Hematopoietic multipotent progenitor cell treated with erythropoietin and hydrocortisone succinate and interleukin-3 and kit ligand, for 6 days (in vitro differentiated cells): ENCODE measurements around the gene CCL18.
A peak's percentile ranks its signal among the peaks of the same experiment; 100 is the strongest.
"Not testable (repeated sequence)": the region's sequence is repeated elsewhere in the genome, so short reads cannot be mapped to it uniquely, and the experiment has no call there.

Experiments
- DNase-seq: peaks from one replicate; pipeline ENCODE4 v3.0.0-alpha.2; 2015

The CCL18 gene

GRCh38 chr17:36072431-36073121 is 8.5 kb downstream of the CCL18 start:
- peak; percentile 93 for DNase-seq

DNA sequence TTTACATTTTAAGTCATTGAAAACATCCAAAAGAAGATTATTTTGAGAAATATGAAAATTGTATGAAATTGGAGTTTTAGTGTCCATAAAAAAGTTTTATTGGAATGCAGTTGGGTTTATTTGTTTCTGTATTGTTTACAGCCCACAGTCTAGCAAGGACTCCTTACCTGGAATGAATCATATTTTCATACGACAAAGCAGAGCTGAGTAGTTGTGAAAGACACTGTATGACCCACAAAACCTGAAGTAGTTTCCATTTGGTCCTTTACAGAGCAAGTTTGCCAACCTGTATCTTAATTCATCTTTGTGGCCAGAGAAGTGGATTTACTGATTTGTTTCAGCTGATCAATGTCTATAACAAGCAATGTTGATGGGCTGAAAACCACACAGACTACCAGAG is 10.3 kb downstream of the CCL18 start:
- DNase-seq = no peak

GRCh38 chr17:36081681-36082471 is 17.8 kb downstream of the CCL18 start:
- not testable (repeated sequence) for DNase-seq

GRCh38 chr17:36082482-36083120 is 18.5 kb downstream of the CCL18 start:
- DNase-seq = peak; percentile 75

DNA sequence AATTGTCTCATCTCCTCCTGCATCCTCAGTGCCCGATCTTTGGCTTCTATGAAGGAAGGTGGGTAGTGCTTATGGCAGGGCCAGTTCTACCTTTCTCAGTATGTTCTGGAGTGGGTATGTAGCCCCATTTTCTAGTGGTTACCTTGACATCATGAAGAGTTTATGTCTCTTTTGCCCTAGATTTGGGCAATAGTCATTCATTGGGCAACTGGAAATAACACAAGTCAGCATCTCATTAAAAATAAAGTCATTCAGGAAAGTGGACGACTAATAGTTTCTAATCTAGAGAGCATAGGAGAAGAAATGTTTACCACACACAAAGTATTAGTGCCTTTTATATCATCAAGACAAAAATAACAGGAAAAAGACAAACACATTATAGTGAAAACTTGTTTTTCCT is 19.6 kb downstream of the CCL18 start:
- not testable (repeated sequence) for DNase-seq

DNA sequence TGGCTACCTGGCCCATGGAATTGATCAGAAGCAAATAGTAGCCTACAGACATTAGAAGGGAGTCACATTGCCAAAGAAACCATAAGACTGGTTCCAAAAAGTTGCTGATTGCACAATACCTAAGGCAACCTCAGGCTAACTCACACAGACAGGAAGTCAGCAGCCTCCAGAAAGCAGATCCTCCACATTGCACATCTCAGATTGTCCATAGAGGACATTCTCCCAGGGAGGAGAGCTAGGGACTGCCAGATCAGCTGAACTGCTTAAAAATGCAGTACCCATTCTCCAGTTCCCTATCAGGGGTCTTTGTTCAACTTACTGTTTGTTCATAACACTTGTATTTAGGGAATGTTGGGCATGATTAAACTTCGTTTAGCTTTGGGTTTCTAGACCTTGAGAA is 21.7 kb downstream of the CCL18 start:
- peak; percentile 60 for DNase-seq

DNA sequence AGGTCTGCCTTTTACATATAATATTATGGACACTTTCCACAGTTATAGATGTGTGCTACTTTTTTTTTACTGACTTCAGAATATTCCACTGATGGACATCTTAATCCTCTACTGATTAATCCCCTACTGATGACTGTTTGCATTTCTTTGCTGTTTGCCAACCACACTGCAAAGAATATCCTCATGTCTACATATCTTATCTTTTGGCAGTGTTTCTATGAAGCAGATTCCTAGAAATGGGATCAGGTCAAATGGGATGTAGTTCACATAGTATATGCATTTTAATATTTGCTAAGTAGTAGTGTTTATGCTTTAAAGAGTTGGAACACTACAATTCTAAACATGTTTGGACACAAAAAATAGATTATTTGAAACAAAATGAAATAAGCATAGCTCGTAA is 22.7 kb downstream of the CCL18 start:
- DNase-seq = no peak

DNA sequence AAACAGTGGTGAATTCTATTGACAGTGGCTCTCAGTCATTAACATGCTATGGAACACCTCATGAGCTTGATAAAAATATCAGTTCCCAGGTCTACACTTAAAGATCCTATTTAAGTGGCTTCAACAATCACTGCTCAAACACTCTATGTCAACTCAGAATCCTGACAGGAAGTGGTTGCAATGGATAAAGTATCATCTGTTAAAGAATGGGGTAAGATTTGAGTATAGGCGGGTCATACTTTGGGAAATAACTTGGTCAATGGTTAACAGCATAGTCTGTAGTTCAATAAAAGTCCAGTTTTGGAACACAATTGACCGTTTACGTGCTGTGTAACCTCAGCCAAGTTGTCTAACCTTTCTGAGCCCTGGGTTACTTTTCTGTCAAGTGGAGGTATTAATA is 23.4 kb downstream of the CCL18 start:
- not testable (repeated sequence) for DNase-seq

GRCh38 chr17:36087897-36088572 is 24.0 kb downstream of the CCL18 start:
- not testable (repeated sequence) for DNase-seq

GRCh38 chr17:36088670-36089338 is 24.7 kb downstream of the CCL18 start:
- no peak for DNase-seq

DNA sequence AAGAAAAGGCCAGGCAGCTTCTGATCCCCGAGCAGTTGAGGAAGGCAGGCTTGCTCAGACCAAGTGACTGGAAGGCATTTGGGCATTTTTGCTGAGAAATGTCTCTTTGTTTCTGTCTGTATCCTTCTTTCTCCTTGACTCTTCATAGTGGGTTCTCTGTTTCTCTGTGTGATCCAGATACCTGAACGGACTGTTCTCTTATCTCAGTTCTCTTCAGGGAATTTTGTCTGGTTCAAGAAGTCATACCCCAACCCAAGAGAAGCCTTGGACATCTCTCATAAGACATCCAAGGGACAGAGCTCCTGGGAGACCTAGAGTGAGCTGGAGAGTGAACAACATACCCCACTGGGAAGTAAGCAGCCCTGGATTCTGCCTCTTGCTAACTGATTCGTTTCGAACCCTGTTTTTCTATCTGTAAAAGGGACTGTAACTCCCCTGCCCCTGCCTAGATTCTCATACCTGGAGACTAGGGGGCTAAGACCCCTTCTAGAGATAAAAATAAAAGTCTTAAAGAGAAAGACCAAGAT is 25.3 kb downstream of the CCL18 start:
- DNase-seq = no peak

DNA sequence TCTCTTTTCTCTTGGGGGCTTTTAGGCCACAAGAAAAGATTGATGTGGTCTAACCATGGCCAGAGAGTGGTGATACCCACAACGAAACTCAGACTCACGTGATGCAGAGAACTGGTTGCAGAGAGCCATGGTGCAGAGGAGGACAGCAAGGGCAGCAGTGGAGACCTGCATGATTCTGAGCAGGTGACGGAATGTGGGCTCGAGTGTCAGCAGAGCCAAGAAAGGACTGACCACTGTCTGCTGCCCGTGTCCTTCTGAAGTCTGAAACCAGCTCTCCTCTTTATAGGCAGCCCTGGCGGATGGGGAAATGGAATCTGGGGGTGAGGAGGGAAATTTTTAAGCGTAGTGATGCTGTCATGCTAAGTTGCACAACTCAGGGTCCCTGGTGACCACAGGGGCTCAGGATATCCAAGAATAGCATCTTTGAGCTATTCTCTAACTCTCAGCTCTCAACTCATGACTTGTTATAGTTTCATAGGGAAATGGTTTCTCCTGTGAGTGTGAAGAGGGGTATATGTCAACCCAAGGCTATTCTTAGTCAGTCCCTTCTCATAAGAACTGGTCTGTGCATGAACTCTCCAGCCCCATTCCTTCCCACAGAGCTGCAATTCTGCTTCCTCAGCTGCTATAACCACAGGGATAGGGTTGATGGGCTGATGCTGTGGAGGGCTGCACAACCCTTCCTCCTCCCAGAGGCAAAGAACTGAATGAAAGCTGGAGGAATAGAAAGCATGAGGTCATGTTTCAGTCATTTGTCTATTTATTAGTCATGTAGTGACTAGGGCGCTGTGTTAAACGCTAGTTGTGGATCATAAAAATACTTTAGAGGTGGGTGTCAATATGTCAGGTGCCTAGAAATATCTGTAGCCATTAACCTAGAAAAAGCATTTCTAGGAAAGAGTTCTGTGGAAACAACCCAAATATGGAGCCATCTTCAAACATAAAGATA is 26.1 kb downstream of the CCL18 start, which contains the start of gene CCL3:
Gene CCL3, minus strand, starts transcription at position 256 of the 949 bp plus-strand sequence. Its CDS starts 85 bp downstream, at position 171.
- DNase-seq = no peak

- peak; percentile 52 for DNase-seq
These were observed 28.2 kb downstream of the CCL18 start for GRCh38 chr17:36092230-36092629.

DNA sequence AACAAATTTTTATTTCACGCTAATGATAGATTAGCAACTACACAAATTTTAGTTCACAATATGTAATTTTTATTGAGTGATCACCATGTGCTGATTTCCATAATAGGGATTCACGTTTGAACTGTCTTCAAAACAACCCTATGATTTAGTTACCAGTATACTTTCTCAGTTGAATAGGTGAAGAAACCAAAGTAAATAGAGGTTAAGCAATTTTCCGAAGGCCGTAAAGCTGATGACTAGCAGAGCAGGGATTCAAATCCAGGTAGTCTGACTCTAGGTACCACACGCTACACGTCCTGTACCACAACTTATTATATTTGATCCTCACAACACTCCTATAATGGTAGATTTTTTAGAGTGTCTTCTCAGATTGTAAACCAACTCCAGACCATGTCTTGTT is 28.6 kb downstream of the CCL18 start:
- DNase-seq = not testable (repeated sequence)

GRCh38 chr17:36094232-36094631 is 30.2 kb downstream of the CCL18 start:
- DNase-seq = no peak

GRCh38 chr17:36094746-36095145 is 30.7 kb downstream of the CCL18 start:
- no peak for DNase-seq

- DNase-seq = no peak
These were observed 31.9 kb downstream of the CCL18 start for GRCh38 chr17:36095992-36096391.

DNA sequence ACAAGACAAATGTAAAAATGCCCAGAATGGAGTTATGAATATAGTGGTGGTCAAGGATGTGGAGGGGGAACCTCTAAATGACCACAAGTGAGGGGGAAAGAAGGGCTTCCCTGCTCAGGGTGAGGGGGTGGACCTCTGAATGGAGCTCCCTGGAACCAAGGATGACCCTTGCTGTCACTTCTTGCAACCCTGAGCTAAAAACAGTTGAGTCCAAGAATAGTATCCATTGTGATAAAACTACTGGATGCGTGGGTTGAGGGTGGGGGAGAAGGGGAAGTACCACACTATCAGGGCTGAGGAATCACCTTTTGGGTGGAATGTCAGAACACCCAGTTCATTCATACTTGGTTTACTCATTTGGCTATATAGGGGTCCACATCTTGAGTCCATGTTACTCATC is 34.9 kb downstream of the CCL18 start:
- not testable (repeated sequence) for DNase-seq

GRCh38 chr17:36103401-36103975 is 39.4 kb downstream of the CCL18 start, which contains the start of gene CCL4:
TSS of gene CCL4 (plus strand) at chr17:36103827. CDS start at chr17:36103906, 79 bp downstream.
- peak; percentile 22 for DNase-seq

- DNase-seq = not testable (repeated sequence)
These were observed 40.2 kb downstream of the CCL18 start for GRCh38 chr17:36104246-36104645.
